Fibroblast of peridontal ligament (primary cell): Measurements from ENCODE around the gene FKBP4.
A peak's percentile ranks its signal among the peaks of the same experiment; 100 is the strongest.
"Not testable (repeated sequence)": the region's sequence is repeated elsewhere in the genome, so short reads cannot be mapped to it uniquely, and the experiment has no call there.

Experiments used
- DNase-seq: peaks from one replicate; pipeline ENCODE4 v3.0.0-alpha.2; 2010; ENCODE audit errors: extremely low read depth

The FKBP4 gene, protein sequence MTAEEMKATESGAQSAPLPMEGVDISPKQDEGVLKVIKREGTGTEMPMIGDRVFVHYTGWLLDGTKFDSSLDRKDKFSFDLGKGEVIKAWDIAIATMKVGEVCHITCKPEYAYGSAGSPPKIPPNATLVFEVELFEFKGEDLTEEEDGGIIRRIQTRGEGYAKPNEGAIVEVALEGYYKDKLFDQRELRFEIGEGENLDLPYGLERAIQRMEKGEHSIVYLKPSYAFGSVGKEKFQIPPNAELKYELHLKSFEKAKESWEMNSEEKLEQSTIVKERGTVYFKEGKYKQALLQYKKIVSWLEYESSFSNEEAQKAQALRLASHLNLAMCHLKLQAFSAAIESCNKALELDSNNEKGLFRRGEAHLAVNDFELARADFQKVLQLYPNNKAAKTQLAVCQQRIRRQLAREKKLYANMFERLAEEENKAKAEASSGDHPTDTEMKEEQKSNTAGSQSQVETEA

DNA sequence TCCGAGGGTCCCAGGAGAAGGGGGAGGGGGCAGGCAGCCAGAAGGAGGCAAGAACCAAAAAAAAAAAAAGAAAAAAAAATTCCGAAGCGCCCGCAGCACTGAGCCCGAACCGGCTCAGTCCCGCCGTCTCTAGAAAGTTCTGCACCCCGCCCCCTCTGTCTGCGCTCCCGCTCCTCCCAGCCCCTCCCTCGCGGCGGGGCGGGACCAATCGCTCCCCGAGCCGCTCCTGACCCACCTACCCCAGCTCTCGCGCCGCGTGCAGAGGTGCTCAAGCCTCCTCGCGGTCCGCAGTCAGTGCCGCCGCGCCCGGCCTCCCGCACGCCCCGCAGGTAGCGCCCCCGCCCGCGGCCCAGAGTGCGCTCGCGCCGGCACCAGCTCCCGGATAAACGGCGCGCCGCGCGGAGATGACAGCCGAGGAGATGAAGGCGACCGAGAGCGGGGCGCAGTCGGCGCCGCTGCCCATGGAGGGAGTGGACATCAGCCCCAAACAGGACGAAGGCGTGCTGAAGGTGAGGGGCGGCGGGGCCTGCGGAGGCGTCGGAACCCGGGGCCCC, at the start of gene FKBP4:
TSS of gene FKBP4 (plus strand) at position 235 of the 554 bp plus-strand sequence. CDS start at position 405, 170 bp downstream.
- DNase-seq, result peak; percentile 64

DNA sequence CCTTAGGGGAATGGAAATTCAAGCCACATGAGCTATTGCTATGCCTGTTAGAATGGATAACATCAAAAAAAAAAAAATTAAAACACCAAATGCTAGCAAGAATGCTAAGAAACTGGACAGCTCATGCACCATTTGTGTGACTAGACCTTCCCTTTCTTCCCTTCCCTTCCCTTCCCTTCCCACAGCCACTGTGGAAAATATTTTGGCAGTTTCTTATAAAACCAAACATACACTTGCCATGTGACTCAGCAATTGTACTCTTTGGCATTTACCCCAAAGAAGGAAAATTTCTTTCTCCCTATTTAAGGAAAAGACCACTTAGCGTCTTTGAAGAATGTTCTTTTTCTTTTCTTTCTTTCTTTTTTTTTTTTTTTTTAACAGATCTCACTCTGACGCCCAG, 49.1 kb upstream of the FKBP4 start:
- peak; percentile 57 for DNase-seq

DNA sequence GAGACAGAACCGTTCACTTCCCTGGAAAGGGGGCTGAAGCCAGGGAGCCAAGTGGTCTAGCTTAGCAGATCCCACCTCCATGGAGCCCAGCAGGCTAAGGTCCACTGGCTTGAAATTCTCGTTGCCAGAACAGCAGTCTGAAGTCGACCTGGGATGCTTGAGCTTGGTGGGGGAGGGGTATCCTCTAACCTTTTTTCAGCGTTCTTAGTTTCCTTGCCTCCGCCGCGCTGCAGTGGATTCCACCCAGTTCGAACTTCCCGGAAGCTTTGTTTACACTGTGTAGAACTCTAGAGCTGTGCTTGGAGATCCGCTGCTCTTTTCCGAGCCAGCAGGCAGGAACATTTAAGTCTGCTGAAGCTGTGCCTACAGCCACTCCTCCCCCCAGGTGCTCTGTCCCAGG, 45.2 kb upstream of the FKBP4 start:
- DNase-seq, result no peak

DNA sequence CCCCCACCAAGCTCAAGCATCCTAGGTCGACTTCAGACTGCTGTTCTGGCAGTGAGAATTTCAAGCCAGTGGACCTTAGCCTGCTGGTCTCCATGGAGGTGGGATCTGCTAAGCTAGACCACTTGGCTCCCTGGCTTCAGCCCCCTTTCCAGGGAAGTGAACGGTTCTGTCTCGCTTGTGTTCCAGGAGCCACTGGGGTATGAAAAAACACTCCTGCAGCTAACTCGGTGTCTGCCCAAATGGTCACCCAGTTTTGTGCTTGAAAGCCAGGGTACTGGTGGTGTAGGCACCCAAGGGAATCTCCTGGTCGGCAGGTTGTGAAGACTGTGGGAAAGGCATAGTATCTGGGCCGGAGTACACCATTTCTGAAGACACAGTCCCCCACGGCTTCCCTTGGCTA, 44.6 kb upstream of the FKBP4 start:
- no peak for DNase-seq

DNA sequence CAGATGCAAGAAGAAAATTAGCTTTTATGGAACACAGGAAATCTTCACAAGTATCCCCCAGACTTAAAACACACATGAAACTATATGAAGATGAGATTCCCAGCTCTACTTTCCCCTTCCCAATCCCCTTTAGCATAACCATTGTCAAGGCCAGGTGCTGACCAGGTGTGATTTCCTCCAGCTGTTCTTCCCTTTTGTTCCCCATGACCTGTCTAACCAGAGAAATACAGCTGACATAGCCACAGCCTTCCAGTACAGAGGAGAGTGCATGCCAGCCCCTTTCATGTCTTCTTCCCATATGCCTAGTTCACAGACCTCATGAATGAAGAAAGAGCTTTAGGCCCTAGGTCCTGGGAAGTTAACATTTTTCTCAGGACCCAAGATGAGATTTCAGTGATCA, 43.5 kb upstream of the FKBP4 start:
- DNase-seq, result no peak

DNA sequence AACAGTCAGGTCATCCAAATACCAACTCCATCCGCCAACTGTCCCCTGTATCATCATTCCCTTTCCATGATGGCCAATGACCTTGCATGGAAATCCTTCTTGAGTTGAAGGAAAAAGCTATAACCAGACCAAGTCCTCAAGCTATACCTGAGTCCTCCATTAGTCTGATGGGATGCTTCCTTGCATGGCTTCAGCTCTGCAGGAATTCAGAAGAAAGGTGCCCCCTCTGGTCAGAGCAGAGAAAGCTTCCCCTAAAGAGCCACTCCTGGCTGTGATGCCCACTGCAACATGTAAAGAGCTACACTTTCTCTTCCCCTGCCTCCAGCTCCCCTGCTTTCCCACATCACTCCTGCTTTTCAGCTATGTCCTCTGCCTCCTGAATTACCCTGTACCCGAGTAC, 43.1 kb upstream of the FKBP4 start:
- DNase-seq, result no peak

DNA sequence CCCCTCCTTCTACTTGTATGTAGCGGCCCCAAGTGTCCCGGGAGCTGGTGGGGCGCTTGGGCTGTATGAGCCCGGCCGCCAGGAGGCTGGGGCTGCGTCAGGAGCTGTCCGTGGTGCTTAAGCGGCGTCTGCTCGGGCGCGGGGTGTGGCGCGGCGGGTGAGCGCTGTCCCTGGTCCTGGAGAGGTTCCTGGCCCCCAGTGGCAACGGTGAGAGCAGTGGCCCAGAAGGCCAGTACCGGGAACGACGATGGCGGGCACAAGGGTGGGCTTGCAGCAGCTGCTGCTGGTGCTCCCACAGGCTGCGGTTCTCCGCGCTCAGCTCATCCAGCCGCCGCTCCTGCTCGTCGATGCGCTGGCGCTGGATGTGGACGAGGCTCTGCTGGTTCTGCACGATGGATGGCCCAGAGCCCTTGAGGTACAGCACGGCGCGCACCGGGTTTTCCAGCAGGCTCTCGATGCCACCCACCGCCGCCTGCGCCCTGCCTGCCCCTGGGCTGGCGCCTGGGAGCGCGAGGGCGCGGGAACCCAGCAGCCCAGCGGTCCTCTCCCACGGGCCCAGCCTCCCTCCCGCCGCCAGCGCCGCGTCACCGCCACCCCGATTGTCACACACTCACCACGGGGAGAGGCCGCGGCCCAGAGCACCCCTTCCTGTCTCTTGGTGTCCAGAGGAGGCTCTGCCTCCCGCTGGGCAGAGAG, 41.9 kb upstream of the FKBP4 start:
- peak; percentile 48 for DNase-seq

DNA sequence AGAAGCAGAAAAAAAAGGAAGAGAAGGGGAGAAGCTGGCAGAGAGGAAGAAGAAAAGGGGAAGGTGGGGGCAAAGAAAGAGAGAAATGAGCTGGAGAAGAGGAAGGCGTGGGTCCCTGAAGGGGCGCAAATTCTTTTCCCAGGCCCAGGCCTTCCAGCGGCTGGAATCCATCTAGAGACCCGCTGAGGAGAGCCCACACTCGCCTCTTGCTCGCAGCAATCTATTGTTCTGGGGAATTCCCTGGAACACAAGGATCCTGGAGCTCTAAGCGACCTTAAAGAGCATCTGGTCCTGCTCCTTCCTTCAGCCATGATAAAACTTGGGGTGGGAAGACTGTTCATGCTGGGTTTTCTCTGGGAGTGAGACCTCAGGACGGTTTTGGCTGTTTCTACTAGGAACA, 41.2 kb upstream of the FKBP4 start:
- DNase-seq, result no peak

DNA sequence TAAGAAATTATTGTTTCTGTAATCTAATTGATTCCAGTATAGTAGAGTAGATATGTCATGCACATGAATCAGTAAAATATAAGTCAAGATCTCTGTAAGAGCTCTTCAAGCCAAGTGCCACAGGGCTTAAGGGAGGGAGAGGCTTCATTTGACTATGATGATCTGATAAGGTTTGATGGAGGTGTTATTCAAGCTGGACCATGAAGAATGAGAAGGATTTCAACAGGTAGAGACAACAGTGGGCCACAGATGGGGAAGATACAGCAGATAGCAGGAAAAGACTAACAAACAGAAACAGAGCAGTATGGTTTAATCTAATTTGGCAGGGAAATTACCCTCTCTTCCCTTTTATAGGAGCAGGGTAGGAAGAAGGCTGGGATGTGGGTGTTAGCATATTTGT, 40.6 kb upstream of the FKBP4 start:
- DNase-seq, result no peak

DNA sequence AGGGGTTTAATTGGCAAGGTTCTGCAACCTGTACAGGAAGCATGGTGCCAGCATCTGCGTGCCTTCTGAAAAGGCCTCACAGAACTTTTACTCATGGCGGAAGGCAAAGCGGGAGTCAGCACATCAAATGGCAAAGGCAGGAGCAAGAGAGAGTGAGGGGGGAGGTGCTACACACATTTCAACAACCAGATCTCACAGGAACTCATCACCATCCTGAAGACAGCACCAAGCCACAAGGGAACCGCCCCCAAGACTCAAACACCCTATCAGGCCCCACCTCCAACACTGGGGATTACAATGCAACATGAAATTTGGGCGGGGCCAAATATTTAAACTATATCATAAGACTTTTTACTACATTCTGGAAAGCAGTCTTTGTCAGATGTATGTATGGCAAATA, 38.0 kb upstream of the FKBP4 start:
- no peak for DNase-seq

DNA sequence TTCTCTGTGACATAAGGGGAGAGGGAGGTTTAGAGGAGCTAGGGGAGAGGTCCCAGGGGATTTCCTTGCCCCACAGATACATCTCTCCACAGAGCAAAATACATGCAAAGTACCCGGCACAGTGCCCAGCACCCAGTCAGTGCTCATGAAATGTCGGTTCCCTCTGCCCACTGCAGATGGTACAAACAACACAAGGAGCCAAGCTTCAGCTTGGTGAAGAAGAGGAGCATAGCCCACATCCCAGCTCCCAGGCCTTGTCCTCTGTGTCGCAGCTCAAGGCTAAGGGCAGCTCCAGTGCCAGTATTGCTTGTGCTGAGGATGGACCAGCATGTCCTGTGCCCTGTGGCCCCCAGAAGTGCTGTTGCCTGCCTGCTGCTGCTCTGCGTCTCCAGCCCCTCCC, 35.0 kb upstream of the FKBP4 start:
- DNase-seq, result no peak

DNA sequence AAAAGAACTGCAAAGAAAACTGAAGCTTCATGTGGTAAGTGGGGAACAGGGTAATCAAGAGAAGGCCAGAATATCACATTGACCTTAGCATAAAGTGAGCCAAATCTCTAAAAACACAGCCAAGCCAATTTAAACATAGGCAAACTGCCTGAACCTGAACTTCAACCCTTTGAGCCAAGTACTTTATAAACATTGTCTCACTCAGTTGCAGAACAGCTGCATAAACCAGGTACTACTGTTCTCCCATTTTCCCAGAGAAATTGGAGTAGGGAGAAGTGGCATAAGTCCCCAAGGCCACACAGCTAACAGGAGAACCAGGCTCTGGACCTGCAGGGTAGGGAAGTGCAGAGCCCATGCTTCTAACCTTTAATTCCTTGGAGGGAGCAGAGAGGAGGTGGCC, 30.4 kb upstream of the FKBP4 start:
- no peak for DNase-seq

DNA sequence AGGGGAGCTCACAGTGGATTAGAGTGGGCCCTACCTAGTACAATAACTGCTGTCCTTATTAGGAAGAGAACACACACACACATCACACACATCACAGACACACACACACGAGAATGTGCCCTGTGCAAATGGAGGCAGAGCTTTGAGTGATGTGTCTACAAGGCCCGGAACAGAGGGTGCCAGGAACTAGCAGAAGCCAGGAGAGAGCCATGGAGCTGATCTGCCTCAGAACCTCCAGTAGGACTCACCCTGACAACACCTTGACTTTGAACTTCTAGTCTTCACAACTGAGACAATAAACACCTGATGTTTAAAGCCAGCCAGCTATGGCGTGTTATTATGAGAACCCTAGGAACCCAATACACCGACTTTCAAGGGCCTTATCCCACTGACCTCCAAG, 29.7 kb upstream of the FKBP4 start:
- no peak for DNase-seq

DNA sequence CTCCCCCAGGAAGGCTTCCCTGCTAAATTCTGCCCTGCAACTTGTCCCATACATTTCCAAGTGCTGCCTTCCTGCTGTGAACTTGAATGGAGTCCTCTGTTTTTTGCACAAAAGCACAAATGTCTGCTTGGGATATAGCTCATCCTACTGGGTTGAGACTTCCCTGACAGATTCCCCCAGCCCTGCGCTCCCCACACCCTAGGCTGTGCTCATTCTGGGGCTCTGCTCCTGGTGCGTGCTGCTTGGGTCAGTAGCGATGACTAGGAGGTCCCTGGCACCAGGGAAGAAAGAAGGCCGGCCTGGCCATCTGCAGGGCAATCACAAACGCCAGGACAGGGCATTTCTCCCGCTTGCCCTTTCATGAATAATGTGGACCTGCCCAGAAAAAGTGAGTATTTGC, 29.2 kb upstream of the FKBP4 start:
- no peak for DNase-seq

DNA sequence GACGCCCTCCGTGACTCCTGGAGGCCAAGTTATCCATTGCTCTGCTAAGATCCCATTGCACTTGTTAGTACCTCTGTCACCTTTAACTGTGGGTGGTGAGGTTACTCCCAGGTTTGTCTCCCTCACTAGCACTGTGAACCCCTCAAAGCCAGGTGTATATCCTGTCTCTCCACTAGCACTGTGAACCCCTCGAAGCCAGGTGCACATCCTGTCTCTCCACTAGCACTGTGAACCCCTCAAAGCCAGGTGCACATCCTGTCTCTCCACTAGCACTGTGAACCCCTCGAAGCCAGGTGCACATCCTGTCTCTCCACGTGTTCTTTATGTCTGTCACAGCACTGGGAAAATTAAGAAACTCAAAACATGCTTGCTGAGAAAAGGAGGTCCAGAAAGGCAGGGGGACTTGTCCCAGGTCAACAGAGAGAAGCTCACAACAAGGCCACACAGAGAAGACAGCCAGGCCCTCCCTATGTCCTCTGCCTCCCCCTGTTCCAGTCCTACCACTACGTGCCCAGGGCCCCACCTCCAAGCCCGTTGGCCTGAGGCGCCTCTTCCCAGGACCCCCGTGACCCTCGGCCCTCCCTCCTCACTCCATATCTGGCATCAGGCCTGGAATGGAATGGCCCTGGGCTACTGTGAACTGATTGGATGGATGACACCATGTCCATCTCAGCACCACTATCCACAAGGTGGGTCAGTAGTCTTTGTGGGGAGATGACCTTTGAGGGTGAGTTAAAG, 26.4 kb upstream of the FKBP4 start:
- no peak for DNase-seq

DNA sequence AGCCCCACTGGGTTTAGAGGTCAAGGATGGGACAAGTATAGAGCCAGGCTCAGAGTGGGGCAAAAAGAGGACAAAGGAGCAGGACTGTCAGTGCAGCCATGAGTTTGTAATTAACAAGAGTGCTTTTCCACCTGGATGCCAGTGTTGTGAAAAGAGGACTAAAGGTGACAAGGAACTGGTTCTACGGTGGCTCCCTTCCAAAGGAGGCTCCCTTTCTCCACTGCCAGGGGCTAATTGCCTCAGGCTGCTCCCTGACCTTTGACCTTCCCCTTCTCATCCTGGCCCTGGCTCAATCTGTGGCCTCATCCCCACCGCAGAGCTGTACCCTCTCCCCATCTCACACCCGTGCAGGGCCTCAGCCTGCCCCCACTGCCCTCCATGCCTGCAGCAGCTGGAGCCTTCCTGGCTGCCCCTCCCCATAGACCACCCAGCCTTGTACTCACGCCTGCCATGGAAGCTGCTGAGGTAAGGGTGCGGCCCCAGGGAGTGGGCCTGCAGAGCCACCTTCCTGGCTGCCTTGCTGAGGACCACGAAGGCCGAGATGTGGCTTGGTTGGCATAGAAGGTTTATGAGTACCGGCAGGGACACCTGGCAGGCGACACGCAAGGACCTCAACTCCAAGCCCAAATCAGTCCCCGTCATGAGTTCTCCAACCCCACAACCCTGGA, 24.8 kb upstream of the FKBP4 start:
- DNase-seq, result no peak

DNA sequence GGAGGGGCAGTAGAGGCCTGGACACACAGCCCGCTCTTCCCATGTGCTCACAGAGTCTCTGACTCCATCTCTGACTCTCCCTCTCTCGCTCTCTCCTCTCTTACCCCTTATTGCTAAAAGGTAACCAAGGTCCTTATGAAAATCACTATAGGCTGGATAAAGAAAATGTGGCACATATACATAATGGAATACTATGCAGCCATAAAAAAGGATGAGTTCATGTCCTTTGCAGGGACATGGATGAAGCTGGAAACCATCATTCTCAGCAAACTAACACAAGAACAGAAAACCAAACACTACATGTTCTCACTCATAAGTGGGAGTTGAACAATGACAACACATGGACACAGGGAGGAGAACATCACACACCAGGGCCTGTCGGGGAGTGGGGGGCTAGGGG, 24.2 kb upstream of the FKBP4 start:
- not testable (repeated sequence) for DNase-seq

DNA sequence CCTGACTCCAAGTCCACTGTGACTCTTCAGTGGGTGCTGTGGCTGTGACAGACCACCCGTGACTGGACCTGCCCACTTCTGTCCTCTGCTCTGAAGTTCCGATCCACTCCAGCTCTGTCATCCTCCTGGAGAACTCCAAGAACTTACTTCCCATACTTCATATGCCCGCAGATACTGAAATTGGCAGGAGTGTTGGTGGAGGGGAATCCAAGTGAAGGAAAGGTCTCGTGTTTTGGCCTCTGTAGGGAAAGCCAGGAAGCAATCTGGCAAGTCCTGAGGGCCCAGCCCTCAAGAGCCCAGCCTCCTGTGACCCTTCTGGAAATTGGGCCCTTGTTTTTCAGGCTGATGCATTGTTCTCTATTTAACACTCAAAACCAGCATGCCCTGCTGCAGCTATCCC, 22.4 kb upstream of the FKBP4 start:
- DNase-seq, result no peak

DNA sequence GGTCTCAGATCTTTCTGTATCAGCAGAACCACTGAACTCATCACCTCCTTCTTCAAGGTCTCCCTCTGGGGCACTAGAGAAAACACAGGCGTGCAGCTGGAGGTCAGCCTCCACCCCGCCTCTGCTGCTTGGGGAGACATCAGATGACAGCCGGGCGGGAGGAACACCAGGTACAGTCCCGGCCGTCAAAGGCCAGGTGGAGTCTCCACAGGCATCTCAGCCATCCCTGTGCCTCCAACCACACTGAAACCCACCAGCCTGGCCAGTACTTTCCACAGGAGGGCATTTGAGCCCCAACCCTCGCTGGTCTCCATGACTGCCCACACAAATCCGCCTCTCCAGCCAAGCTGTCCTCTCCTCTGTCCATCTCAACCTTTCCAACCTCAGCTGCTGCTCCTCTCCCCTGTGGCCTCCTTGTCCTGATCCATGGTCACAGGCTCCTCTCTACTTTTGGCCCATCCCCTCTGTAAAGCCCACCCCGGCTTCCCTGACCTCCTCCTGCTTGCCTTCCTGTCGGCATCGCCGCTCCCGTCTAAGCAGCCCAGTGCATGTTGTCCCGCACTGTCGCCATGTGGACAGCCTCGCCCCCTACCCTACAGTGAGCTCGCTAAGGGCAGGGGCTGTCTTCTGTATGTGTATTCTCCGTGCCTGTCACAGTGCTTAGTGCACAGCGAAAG, 21.4 kb upstream of the FKBP4 start:
- DNase-seq, result no peak

DNA sequence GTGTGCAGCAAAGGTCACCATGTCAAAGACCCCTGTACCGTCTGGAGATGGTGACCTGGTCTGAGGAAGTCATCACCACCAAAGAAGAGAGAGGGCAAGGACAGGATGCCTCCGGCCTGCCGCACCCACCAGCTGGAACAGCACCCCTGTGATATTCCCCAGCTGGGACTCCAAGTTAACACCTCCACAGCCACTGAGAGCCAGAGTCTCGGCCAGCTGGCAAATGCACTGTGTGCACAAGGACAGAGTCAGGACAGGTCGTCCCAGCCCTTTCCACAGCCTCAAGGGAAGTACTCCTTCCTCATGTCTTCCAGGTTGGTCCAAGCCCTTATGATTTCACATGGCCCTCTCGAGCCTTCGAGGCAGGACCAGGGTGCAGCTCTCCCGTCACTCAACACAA, 19.3 kb upstream of the FKBP4 start:
- no peak for DNase-seq

DNA sequence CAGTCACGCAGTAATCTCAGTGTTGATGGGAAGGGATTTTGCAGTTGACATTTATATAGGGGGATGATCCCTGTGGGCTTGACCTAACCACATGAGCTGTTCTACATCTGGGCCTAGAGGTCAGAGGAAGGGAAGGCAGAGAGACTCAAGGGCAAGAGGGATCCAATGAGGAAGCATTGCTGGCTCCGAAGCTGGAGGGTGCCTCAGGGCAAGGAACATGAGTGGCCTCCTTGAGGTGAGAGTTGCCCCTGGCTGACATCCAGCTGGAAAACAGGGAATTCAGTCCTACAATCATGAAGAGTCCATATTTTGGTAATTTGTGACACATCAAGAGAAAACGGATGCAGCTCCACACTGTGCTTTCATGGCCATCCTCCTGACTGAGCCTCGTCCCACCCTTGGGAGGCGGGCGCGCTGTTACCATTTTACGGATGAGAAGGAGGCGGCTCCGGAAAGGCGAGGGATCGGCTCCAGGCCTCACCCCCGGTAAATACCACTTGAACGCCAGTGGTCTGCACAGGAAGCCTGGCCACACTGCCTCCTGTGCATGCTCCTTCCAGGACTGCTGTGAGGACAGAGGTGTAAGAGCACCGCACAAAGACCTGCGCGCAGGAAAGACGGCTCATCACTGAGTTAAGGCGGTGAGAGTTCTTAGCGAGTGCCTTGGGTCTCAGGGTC, 18.5 kb upstream of the FKBP4 start:
- DNase-seq, result no peak
